Pancreas (tissue), 10 donors: ENCODE results near the gene DIP2B. TPM values are rescaled to one million over a fixed set of nuclear protein-coding genes. Genes with fewer than 3 reads are reported as not detected.

Experiments used
- ATAC-seq, 4 donors: fragments of 200-7000 bp; cut with Tn5 transposase; one replicate each; pipeline versions ENCODE4 v1.8.0 to v1.9.1; 2020; ENCODE audit warnings: mild to moderate bottlenecking in 4 of 4, moderate library complexity in 4 of 4
- DNase-seq, 6 donors: peaks; one replicate each; pipeline ENCODE4 v3.0.0-alpha.2; 2020
- FAIRE-seq: peaks from 2 replicates; lab custom pipeline; 2012; peaks lifted over from hg19 to GRCh38; lab: Jason Lieb, UNC
- H3K27ac ChIP-seq, 4 donors: fragments of 200-600 bp; sonication (generic); 1 replicate in 3 of 4; 2 replicates in 1 of 4; pipeline versions ENCODE4 v1.5.0 to v1.8.0; 2020
- H3K27me3 ChIP-seq, 4 donors: fragments of 200-600 bp; one replicate each; pipeline ENCODE4 v1.8.0; 2021
- H3K36me3 ChIP-seq, 3 donors: fragments of 200-600 bp; sonication (generic) in 1 of 3; one replicate each; pipeline versions ENCODE4 v1.5.0 to v1.8.0; 2020 to 2021
- H3K4me1 ChIP-seq, 3 donors: fragments of 200-600 bp; one replicate each; pipeline ENCODE4 v1.8.0; 2021
- H3K4me3 ChIP-seq, 4 donors: fragments of 200-600 bp; sonication (generic) in 2 of 4; one replicate each; pipeline versions ENCODE4 v1.5.0 to v1.8.0; 2020 to 2021
- H3K9me3 ChIP-seq, 4 donors: fragments of 200-600 bp; one replicate each; pipeline ENCODE4 v1.8.0; 2021
- WGBS, 2 donors: extraction: QIAGEN DNeasy Blood & Tissue Kit; methylation state at CpG; one replicate each; pipeline ENCODE4 v1.1.7; 2013; 5-methylcytosine and 5-hydroxymethylcytosine counted together
- intact Hi-C, 3 donors: fragments of 100-400 bp; cut with DNase I; formaldehyde crosslinking; loops; one replicate each; pipeline versions ENCODE4 v1.11.1 to v1.14.2; 2022
- polyA plus RNA-seq, 2 donors: library from polyadenylated mRNA; stranded (reverse); fragments of 200-250 nt; gene quantifications; one replicate each; pipeline ENCODE4 v1.2.3, GENCODE V29; 2013
- total RNA-seq, 6 donors: library from RNA; stranded (reverse); fragmentation: NEBNext Ultra II Directional in 4 of 6; extraction: Animal tissue kit (Norgen Biotek cat#: 25700) in 4 of 6; gene quantifications; one replicate each; pipeline versions ENCODE4 v1.2.1 to v1.2.4, GENCODE V29; 2021 to 2023
- TF ChIP-seq, protein P1 (sequence below), 4 donors: fragments of 200-600 bp; sonication (generic) in 3 of 4; IDR thresholded peaks; one replicate each; pipeline versions ENCODE4 v1.5.0 to v1.8.0; 2021; ENCODE audit warnings: antibody characterized with exemption in 4 of 4
- donor health status: healthy with polysubstance abuse.
- donor health status: DM: no; HTN: no; CAD: no; lungs with moderate emphysema.
- donor health status: DM: no; HTN: no; CAD: no.
- donor health status: control.
- donor health status: control.
- donor health status: Bipolar disorder and iron deficiency.
- donor health status: DM: yes; HTN: yes; CAD: no.
- donor health status: DM: no; HTN: no; CAD: no.
- donor health status: DM: no; HTN: no; CAD: no.
- donor health status: DM: yes; HTN: yes; CAD: no.

Gene DIP2B
- total and polyA plus RNA-seq, 8 donors, result 3.2 to 15.9 (median 9.2) TPM

DNA sequence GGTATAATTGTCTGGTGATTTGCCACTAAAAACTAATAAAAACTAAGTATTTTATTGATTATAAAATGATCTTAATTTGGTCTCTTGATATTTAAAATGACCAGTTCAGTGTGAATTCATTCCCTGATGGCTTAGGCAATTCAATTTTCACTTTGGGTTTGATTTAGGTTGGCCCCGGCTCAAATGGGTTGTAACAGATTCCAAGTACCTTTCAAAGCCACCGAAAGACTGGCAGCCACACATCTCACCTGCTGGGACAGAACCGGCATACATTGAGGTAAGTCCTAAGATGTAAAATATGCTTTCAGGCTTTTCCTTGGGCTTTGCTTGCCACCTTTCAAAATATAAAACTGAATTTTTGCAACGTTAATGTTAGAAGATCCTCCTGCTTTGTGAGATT, 181.6 kb downstream of the DIP2B start:
- no peak overlapping the region for H3K4me3 ChIP-seq
- no peaks in the 10 kb centered on the region for H3K4me1 ChIP-seq
- peaks cover 0 to 8% (median 0%) of the 10 kb centered on the region in 3 donors for H3K36me3 ChIP-seq
- no peak for ATAC-seq
- TF ChIP-seq, protein P1, sequence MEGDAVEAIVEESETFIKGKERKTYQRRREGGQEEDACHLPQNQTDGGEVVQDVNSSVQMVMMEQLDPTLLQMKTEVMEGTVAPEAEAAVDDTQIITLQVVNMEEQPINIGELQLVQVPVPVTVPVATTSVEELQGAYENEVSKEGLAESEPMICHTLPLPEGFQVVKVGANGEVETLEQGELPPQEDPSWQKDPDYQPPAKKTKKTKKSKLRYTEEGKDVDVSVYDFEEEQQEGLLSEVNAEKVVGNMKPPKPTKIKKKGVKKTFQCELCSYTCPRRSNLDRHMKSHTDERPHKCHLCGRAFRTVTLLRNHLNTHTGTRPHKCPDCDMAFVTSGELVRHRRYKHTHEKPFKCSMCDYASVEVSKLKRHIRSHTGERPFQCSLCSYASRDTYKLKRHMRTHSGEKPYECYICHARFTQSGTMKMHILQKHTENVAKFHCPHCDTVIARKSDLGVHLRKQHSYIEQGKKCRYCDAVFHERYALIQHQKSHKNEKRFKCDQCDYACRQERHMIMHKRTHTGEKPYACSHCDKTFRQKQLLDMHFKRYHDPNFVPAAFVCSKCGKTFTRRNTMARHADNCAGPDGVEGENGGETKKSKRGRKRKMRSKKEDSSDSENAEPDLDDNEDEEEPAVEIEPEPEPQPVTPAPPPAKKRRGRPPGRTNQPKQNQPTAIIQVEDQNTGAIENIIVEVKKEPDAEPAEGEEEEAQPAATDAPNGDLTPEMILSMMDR (IDR thresholded peaks at IDR 0.05), result no peak
- no peaks in the 10 kb centered on the region for H3K9me3 ChIP-seq
- DNase-seq, result no peak
- no peak for FAIRE-seq
- no peaks in the 10 kb centered on the region for H3K27me3 ChIP-seq
- H3K27ac ChIP-seq, result no peak overlapping the region
- intact Hi-C loops, result no loop called here
- WGBS, 2 donors, result 89 to 91% methylated on average over 4 of the region's 4 CpGs

DNA sequence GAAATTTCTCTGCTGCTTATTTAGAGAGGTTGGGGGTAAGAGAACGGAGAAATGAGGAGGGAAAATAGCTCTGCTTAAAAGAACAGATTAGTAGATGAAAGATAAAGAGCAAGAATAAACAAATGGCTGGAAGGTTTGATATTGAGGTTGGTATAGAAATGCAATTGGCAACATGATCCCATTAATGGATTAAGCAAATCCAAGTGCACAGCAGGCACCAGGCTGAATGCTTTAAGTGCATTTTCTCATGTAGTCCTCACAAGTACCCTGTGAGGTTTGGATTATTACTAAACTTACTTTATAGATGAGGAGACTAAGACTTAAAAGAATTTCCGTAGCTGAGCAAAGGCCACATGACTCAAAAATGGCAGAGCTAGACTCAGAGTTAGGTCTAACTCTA, 182.2 kb downstream of the DIP2B start:
- Histone ChIP-seq H3K27me3 (no peaks in the 10 kb centered on the region), H3K9me3 (no peaks in the 10 kb centered on the region), H3K36me3 (peaks cover 0 to 8% (median 0%) of the 10 kb centered on the region in 3 donors), H3K27ac (no peak overlapping the region), H3K4me3 (no peak overlapping the region), H3K4me1 (no peaks in the 10 kb centered on the region)
- WGBS, 2 donors, result 79 to 89% methylated on average over 2 of the region's 2 CpGs
- ATAC-seq (no peak), DNase-seq (no peak), FAIRE-seq (no peak)
- intact Hi-C loops, result no loop called here
- TF ChIP-seq, protein P1 (IDR thresholded peaks at IDR 0.05), result no peak

DNA sequence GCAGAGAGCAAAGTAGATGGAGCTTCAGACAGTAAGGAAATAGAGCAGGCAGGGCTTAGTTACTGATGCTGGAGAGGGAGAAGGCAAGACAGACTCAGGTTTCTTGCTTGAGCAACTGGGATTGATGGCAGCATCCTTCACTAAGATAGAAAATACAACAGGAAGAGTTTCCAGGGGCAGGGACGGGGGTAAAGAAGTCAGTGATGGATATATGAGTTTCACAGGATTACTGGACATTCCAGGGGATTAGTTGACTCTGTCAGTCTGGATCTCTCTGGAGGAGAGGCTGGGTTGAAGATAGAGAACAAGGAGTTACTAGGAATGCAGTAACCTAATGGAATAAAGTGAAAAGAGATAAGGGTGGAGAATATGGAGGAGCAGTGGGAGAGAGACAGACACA, 184.7 kb downstream of the DIP2B start:
- intact Hi-C loops, result no loop called here
- FAIRE-seq (no peak), DNase-seq (no peak), ATAC-seq (no peak)
- WGBS, 2 donors, result 90 to 92% methylated on average over 1 of the region's 1 CpG
- no peaks in the 10 kb centered on the region for H3K27me3 ChIP-seq
- H3K9me3 ChIP-seq, result no peaks in the 10 kb centered on the region
- TF ChIP-seq, protein P1 (IDR thresholded peaks at IDR 0.05), result no peak
- no peak overlapping the region for H3K4me3 ChIP-seq
- no peak overlapping the region for H3K27ac ChIP-seq
- no peaks in the 10 kb centered on the region for H3K4me1 ChIP-seq
- H3K36me3 ChIP-seq, result peaks cover 0 to 12% (median 0%) of the 10 kb centered on the region in 3 donors

DNA sequence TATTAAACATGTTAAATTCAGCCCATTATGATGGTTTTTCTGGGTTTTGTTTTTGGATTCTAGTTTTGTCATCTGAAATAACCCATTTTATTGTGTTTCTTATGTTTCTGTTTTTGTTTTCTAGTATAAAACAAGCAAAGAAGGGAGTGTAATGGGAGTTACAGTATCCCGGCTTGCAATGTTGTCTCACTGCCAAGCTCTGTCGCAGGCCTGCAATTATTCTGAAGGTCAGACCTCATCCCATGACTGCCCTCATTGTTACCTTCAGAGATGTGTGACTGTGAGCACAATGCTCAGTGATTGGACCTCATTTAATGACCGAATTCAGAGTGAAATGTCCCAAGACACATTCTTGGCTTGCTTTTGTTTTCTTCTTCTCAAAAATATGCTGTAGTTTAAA, 186.1 kb downstream of the DIP2B start:
- no peak overlapping the region for H3K4me3 ChIP-seq
- peak in 3 of 6 donors; percentile 37 to 54 (median 38) for DNase-seq

DNA sequence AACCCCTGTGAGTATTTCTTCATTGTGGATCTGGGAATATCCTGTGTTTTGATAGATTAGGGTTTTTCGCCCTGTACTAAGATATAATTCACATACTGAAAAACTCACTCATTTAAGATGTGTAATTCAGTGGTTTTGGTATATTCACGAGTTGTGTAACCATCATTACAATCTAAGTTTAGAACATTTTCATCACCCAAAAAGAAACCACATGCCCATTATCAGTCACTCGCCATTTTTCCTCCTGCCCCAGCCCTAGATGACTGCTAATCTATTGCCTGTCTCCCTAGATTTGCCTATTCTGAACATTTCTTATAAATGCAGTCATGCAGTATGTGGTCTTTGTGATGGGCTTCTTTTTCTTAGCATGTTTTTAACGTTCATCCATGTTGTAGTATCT, 191.2 kb downstream of the DIP2B start:
- Histone ChIP-seq H3K27me3 (no peaks in the 10 kb centered on the region), H3K9me3 (no peaks in the 10 kb centered on the region), H3K36me3 (peaks cover 0 to 49% (median 0%) of the 10 kb centered on the region in 3 donors), H3K4me3 (no peak overlapping the region), H3K27ac (no peak overlapping the region), H3K4me1 (no peaks in the 10 kb centered on the region)
- intact Hi-C loops, result no loop called here
- FAIRE-seq (no peak), DNase-seq (no peak), ATAC-seq (no peak)
- TF ChIP-seq, protein P1 (IDR thresholded peaks at IDR 0.05), result no peak
- WGBS, 2 donors, result 77 to 79% methylated on average over 4 of the region's 4 CpGs

More for the DNA sequence above, 186.1 kb downstream of the DIP2B start:
- intact Hi-C loops, result no loop called here
- FAIRE-seq (no peak), ATAC-seq (peak; percentile 56 to 88 (median 79))
- Histone ChIP-seq H3K4me1 (no peaks in the 10 kb centered on the region), H3K27me3 (no peaks in the 10 kb centered on the region), H3K36me3 (peaks cover 0 to 24% (median 0%) of the 10 kb centered on the region in 3 donors), H3K27ac (peak overlapping the region in 2 of 4 donors; percentile 42 to 62), H3K9me3 (no peaks in the 10 kb centered on the region)
- WGBS, 2 donors, result 28 to 35% methylated on average over 3 of the region's 3 CpGs
- TF ChIP-seq, protein P1 (IDR thresholded peaks at IDR 0.05), result no peak
